ENCODE results near the gene RNGTT. TPM values are rescaled to one million over a fixed set of nuclear protein-coding genes. Genes with fewer than 3 reads are reported as not detected.

The RNGTT gene
- total and polyA plus RNA-seq, 10 of the 15 experiments (the other 5 are each of a cell fraction or from before 2014, with no cell fraction given): 7.7 to 30.4 (median 22.2) TPM

GRCh38 chr6:88665131-88665530 lies 298.3 kb downstream of the RNGTT start (continued):
- no peak for TF ChIP-seq RAD21 (IDR thresholded peaks at IDR 0.05; ENCODE audit: insufficient read depth, low read depth, low read length)
- TF ChIP-seq SMAD1 (IDR thresholded peaks at IDR 0.05; ENCODE audit: low read depth, partially characterized antibody): no peak
- TF ChIP-seq MEF2A (IDR thresholded peaks at IDR 0.05; ENCODE audit: insufficient read depth, low read depth, low read length): no peak
- TF ChIP-seq SUPT20H (IDR thresholded peaks at IDR 0.05; ENCODE audit: borderline replicate concordance, control insufficient read depth, low read depth, low read length): no peak
- TF ChIP-seq MTA2 (IDR thresholded peaks at IDR 0.05; ENCODE audit: low read depth): no peak
- no peak for TF ChIP-seq REST (IDR thresholded peaks at IDR 0.05; ENCODE audit: low read depth, low read length)

- 96% methylated on average over 5 of the region's 5 CpGs for WGBS (ENCODE audit: insufficient coverage, insufficient replicate concordance, low lambda C conversion rate, missing lambda C conversion rate)
- Histone ChIP-seq H4K20me1 (ENCODE audit: control insufficient read depth, insufficient read depth) (no peaks in the 10 kb centered on the region), H3K27me3 (replicated peaks in 1 of 2; ENCODE audit: control insufficient read depth in 2 of 2, insufficient read depth in 2 of 2, low read length in 1 of 2) (no peaks in the 10 kb centered on the region), H3K9me3 (replicated peaks; ENCODE audit: control insufficient read depth, insufficient read depth, low read length) (peaks cover 64% of the 10 kb centered on the region), H3K4me3 (no peak overlapping the region), H3K4me2 (ENCODE audit: control insufficient read depth, insufficient read depth) (no peak overlapping the region), H3K9ac (ENCODE audit: control insufficient read depth, insufficient read depth, low read length) (no peak overlapping the region), H2AFZ (ENCODE audit: control insufficient read depth, low read depth, low read length) (no peak overlapping the region), H3K4me1 (ENCODE audit: control insufficient read depth, insufficient read depth, low read length) (peaks cover 17% of the 10 kb centered on the region), H3K36me3 (ENCODE audit: control insufficient read depth in 2 of 2, insufficient read depth in 2 of 2, low read length in 1 of 2) (peaks cover 7 to 12% of the 10 kb centered on the region in 2 experiments; a peak in 3 of 4 replicates), H3K27ac (ENCODE audit: control insufficient read depth, insufficient read depth) (peak overlapping the region; percentile 39), H3K79me2 (ENCODE audit: control insufficient read depth, insufficient read depth, low read length) (no peaks in the 10 kb centered on the region)
- ChIA-PET SMC1A (ENCODE audit: uncharacterized antibody, unreplicated experiment) (interaction anchor here (0.7 to 2.2 kb wide), 8 partner anchors 9 to 149 kb away, joined by 3 to 6 read pairs (median 4); no protein-coding TSS in a partner anchor), CTCF (interaction anchor here (0.6 kb wide), 1 partner anchor 17 kb away, joined by 3 read pairs; no protein-coding TSS in a partner anchor), POLR2A (no interaction called here), RAD21 (ENCODE audit: unreplicated experiment) (interaction anchor here (1.0 to 3.0 kb wide), 2 partner anchors 22 to 170 kb away, joined by 4 to 13 read pairs; no protein-coding TSS in a partner anchor)
- FAIRE-seq: no peak
- BruUV-seq (replicated peaks): no TSS peak
- ATAC-seq: no peak
- intact Hi-C loops (cut with micrococcal nuclease; ENCODE audit: unreplicated experiment) (loop anchor here (2.0 kb wide), 1 partner anchor 47 kb away; no protein-coding TSS in a partner anchor), in situ Hi-C loops (cut with MboI) (no loop called here)
- no peak for DNase-seq (ENCODE audit: low read depth, low spot score)
- TF ChIP-seq NFXL1 (IDR thresholded peaks at IDR 0.05; ENCODE audit: borderline replicate concordance) (no peak), SMC3 (IDR thresholded peaks at IDR 0.05; ENCODE audit: borderline replicate concordance, low read length) (no peak), KLF5 (IDR thresholded peaks at IDR 0.05; ENCODE audit: partially characterized antibody) (no peak), KDM1A (IDR thresholded peaks at IDR 0.05; ENCODE audit: borderline replicate concordance) (no peak), BCLAF1 (IDR thresholded peaks at IDR 0.05) (no peak), CBFB (IDR thresholded peaks at IDR 0.05; ENCODE audit: low read depth) (no peak), NBN (IDR thresholded peaks at IDR 0.05) (no peak), CREM (IDR thresholded peaks at IDR 0.05; ENCODE audit: low read depth) (no peak), ATF3 (IDR thresholded peaks at IDR 0.05; ENCODE audit: borderline replicate concordance, extremely low read depth, low read depth, low read length) (no peak), YBX1 (IDR thresholded peaks at IDR 0.05) (no peak), ZZZ3 (IDR thresholded peaks at IDR 0.05; ENCODE audit: control insufficient read depth, insufficient read length, low read depth) (no peak), STAT1 (conservative IDR thresholded peaks at IDR 0.05) (no peak)
These were observed 299.6 kb downstream of the RNGTT start for GRCh38 chr6:88663801-88664200.
